ENCODE results near the gene CHTF8. TPM values are rescaled to one million over a fixed set of nuclear protein-coding genes. Genes with fewer than 3 reads are reported as not detected.

The CHTF8 gene
- total RNA-seq, 1 donor from 2014 or later = 86.4 TPM

- peaks cover 9% of the 10 kb centered on the region for H3K36me3 Mint-ChIP-seq (ENCODE audit: low read depth, unreplicated experiment)
- no peak overlapping the region for H3K9ac ChIP-seq (ENCODE audit: low read length)
- FAIRE-seq = no peak
- peaks cover 6% of the 10 kb centered on the region for H4K20me1 ChIP-seq (ENCODE audit: insufficient read depth, low read length)
- H3K9me3 Mint-ChIP-seq (ENCODE audit: unreplicated experiment) = no peaks in the 10 kb centered on the region
- H3K36me3 ChIP-seq (ENCODE audit: insufficient read depth, low read length) = peaks cover 20% of the 10 kb centered on the region
- peaks cover 60% of the 10 kb centered on the region for H3K4me1 Mint-ChIP-seq (ENCODE audit: low read depth, unreplicated experiment)
- no peak overlapping the region for H3K4me3 Mint-ChIP-seq (ENCODE audit: unreplicated experiment)
- no peaks in the 10 kb centered on the region for H3K27me3 Mint-ChIP-seq (ENCODE audit: low read depth, unreplicated experiment)
- H3K4me3 ChIP-seq (ENCODE audit: insufficient read depth, low read depth, low read length) = no peak overlapping the region
- H2AFZ ChIP-seq (ENCODE audit: low read depth, low read length) = no peak overlapping the region
- no peaks in the 10 kb centered on the region for H3K79me2 ChIP-seq (ENCODE audit: insufficient read depth, low read length)
- no peaks in the 10 kb centered on the region for H3K27me3 ChIP-seq (ENCODE audit: insufficient read depth, low read length)
- peaks cover 50% of the 10 kb centered on the region for H3K4me1 ChIP-seq (ENCODE audit: insufficient read depth, low read length)
- H3K27ac Mint-ChIP-seq (ENCODE audit: unreplicated experiment) = no peak overlapping the region
- no peak for TF ChIP-seq EZH2 (IDR thresholded peaks at IDR 0.05; ENCODE audit: insufficient read depth, low read length)
- TF ChIP-seq, protein P1, sequence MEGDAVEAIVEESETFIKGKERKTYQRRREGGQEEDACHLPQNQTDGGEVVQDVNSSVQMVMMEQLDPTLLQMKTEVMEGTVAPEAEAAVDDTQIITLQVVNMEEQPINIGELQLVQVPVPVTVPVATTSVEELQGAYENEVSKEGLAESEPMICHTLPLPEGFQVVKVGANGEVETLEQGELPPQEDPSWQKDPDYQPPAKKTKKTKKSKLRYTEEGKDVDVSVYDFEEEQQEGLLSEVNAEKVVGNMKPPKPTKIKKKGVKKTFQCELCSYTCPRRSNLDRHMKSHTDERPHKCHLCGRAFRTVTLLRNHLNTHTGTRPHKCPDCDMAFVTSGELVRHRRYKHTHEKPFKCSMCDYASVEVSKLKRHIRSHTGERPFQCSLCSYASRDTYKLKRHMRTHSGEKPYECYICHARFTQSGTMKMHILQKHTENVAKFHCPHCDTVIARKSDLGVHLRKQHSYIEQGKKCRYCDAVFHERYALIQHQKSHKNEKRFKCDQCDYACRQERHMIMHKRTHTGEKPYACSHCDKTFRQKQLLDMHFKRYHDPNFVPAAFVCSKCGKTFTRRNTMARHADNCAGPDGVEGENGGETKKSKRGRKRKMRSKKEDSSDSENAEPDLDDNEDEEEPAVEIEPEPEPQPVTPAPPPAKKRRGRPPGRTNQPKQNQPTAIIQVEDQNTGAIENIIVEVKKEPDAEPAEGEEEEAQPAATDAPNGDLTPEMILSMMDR (IDR thresholded peaks at IDR 0.05; ENCODE audit: insufficient read depth, low read depth, low read length) = no peak
- no peak for DNase-seq (ENCODE audit: low read depth)
- no peak overlapping the region for H3K27ac ChIP-seq (ENCODE audit: low read depth, low read length)
- H3K4me2 ChIP-seq (ENCODE audit: low read length) = no peak overlapping the region
- no peaks in the 10 kb centered on the region for H3K9me3 ChIP-seq (ENCODE audit: insufficient read depth, low read depth, low read length)
These were observed 36.7 kb upstream of the CHTF8 start for GRCh38 chr16:69169051-69169450.

- H3K9ac ChIP-seq (ENCODE audit: low read length) = peak overlapping the region; percentile 38
- H2AFZ ChIP-seq (ENCODE audit: low read depth, low read length) = no peak overlapping the region
- H3K9me3 ChIP-seq (ENCODE audit: insufficient read depth, low read depth, low read length) = no peaks in the 10 kb centered on the region
- H3K27ac Mint-ChIP-seq (ENCODE audit: unreplicated experiment) = no peak overlapping the region
- H3K36me3 Mint-ChIP-seq (ENCODE audit: low read depth, unreplicated experiment) = peaks cover 11% of the 10 kb centered on the region
- peak overlapping the region; percentile 15 for H3K4me3 Mint-ChIP-seq (ENCODE audit: unreplicated experiment)
- no peaks in the 10 kb centered on the region for H3K9me3 Mint-ChIP-seq (ENCODE audit: unreplicated experiment)
- DNase-seq (ENCODE audit: low read depth) = peak; percentile 65
- H3K27ac ChIP-seq (ENCODE audit: low read depth, low read length) = peak overlapping the region; percentile 76
- peak overlapping the region; percentile 19 for H3K4me3 ChIP-seq (ENCODE audit: insufficient read depth, low read depth, low read length)
- TF ChIP-seq EZH2 (IDR thresholded peaks at IDR 0.05; ENCODE audit: insufficient read depth, low read length) = no peak
- TF ChIP-seq, protein P1 (IDR thresholded peaks at IDR 0.05; ENCODE audit: insufficient read depth, low read depth, low read length) = no peak
- no peaks in the 10 kb centered on the region for H3K27me3 Mint-ChIP-seq (ENCODE audit: low read depth, unreplicated experiment)
- H3K4me1 ChIP-seq (ENCODE audit: insufficient read depth, low read length) = peaks cover 34% of the 10 kb centered on the region
- H3K4me2 ChIP-seq (ENCODE audit: low read length) = peak overlapping the region; percentile 74
- H4K20me1 ChIP-seq (ENCODE audit: insufficient read depth, low read length) = peaks cover 6% of the 10 kb centered on the region
- H3K79me2 ChIP-seq (ENCODE audit: insufficient read depth, low read length) = no peaks in the 10 kb centered on the region
- FAIRE-seq = no peak
- H3K36me3 ChIP-seq (ENCODE audit: insufficient read depth, low read length) = peaks cover 27% of the 10 kb centered on the region
- H3K4me1 Mint-ChIP-seq (ENCODE audit: low read depth, unreplicated experiment) = peaks cover 44% of the 10 kb centered on the region
- no peaks in the 10 kb centered on the region for H3K27me3 ChIP-seq (ENCODE audit: insufficient read depth, low read length)
These were observed 34.9 kb upstream of the CHTF8 start for GRCh38 chr16:69166946-69167930.
